IMR-90 (cell line): Measurements from ENCODE around the gene ZNF443. TPM values are rescaled to one million over a fixed set of nuclear protein-coding genes. Genes with fewer than 3 reads are reported as not detected.

Source experiments
- ATAC-seq: fragments of 200-7000 bp; cut with Tn5 transposase; 2 replicates; pipeline ENCODE4 v1.9.1; 2020; ENCODE audit warnings: low read depth, mild to moderate bottlenecking, moderate library complexity
- Bru-seq: library from RNA; stranded (reverse); fragments of 400-500 nt; gene quantifications from one replicate; lab custom pipeline; 2021; lab: Mats Ljungman, UMichigan
- BruChase-seq, 2 experiments: library from RNA; stranded (reverse); fragments of 400-500 nt; gene quantifications; one replicate each; lab custom pipeline; 2021; lab: Mats Ljungman, UMichigan
- BruUV-seq: library from RNA; stranded (reverse); fragments of 400-500 nt; replicated peaks from 2 replicates; lab custom pipeline; 2021; lab: Mats Ljungman, UMichigan
- CTCF ChIA-PET: fragments of 300-600 bp; formaldehyde crosslinking; extraction: SDS; loops from one replicate; lab custom pipeline; 2021; ENCODE audit warnings: antibody characterized with exemption; lab: Yijun Ruan, JAX
- POLR2A ChIA-PET: fragments of 300-600 bp; sonication (Branson Sonifier 250); formaldehyde crosslinking; loops from one replicate; lab custom pipeline; 2022; ENCODE audit warnings: antibody characterized with exemption; ENCODE audit not compliant: unreplicated experiment; lab: Charles Lee
- DNase-seq: peaks from one replicate; pipeline ENCODE4 v3.0.0; 2013
- H2AFZ ChIP-seq: replicated peaks from 2 replicates; pipeline ENCODE3; 2013; ENCODE audit warnings: low read length, mild to moderate bottlenecking; ENCODE audit not compliant: poor library complexity
- H2AK5ac ChIP-seq: 2 replicates; pipeline ENCODE4 v1.6.1; 2013; ENCODE audit warnings: low read depth, low read length, inconsistent platforms
- H2AK9ac ChIP-seq: replicated peaks from 2 replicates; pipeline ENCODE3; 2013; ENCODE audit warnings: mild to moderate bottlenecking, low read depth, low read length, moderate library complexity; ENCODE audit not compliant: poor library complexity
- H2BK120ac ChIP-seq: 2 replicates; pipeline ENCODE4 v1.6.1; 2013; ENCODE audit warnings: low read depth, low read length, inconsistent platforms
- H2BK15ac ChIP-seq: 3 replicates; pipeline ENCODE4 v1.6.1; 2013; ENCODE audit warnings: low read depth, low read length, inconsistent platforms
- H2BK20ac ChIP-seq: 2 replicates; pipeline ENCODE4 v1.6.1; 2013; ENCODE audit warnings: low read depth, mild to moderate bottlenecking, inconsistent platforms, low read length, moderate library complexity
- H2BK5ac ChIP-seq: 2 replicates; pipeline ENCODE4 v1.6.1; 2013; ENCODE audit warnings: mild to moderate bottlenecking, low read depth, low read length, inconsistent platforms; ENCODE audit not compliant: poor library complexity, severe bottlenecking
- H3K14ac ChIP-seq: replicated peaks from 2 replicates; pipeline ENCODE4 v1.6.1; 2013; ENCODE audit warnings: low read depth, low read length, inconsistent platforms
- H3K18ac ChIP-seq: 2 replicates; pipeline ENCODE4 v1.6.1; 2013; ENCODE audit warnings: low read depth, low read length, control low read depth
- H3K23ac ChIP-seq: 2 replicates; pipeline ENCODE4 v1.6.1; 2013; ENCODE audit warnings: low read depth, low read length, inconsistent platforms
- H3K27ac ChIP-seq: 2 replicates; pipeline ENCODE4 v1.5.1; 2013; ENCODE audit warnings: mild to moderate bottlenecking, control low read depth, low read length; ENCODE audit not compliant: insufficient read depth
- H3K27me3 ChIP-seq: 2 replicates; pipeline ENCODE4 v1.6.1; 2013; ENCODE audit warnings: low read length; ENCODE audit not compliant: control insufficient read depth, insufficient read depth
- H3K36me3 ChIP-seq: 2 replicates; pipeline ENCODE4 v1.6.1; 2013; ENCODE audit warnings: low read length, mixed read lengths; ENCODE audit not compliant: control insufficient read depth, insufficient read depth
- H3K4ac ChIP-seq: 2 replicates; pipeline ENCODE4 v1.6.1; 2013; ENCODE audit warnings: low read depth, low read length, inconsistent platforms
- H3K4me1 ChIP-seq: 2 replicates; pipeline ENCODE4 v1.6.1; 2013; ENCODE audit warnings: low read length, mixed read lengths; ENCODE audit not compliant: control insufficient read depth, insufficient read depth
- H3K4me2 ChIP-seq: 2 replicates; pipeline ENCODE4 v1.6.1; 2013; ENCODE audit warnings: low read depth, mild to moderate bottlenecking, control low read depth, low read length, moderate library complexity
- H3K4me3 ChIP-seq: 2 replicates; pipeline ENCODE4 v1.5.1; 2013; ENCODE audit warnings: low read depth, mild to moderate bottlenecking, control low read depth, low read length, moderate library complexity; ENCODE audit not compliant: insufficient read depth
- H3K56ac ChIP-seq: 2 replicates; pipeline ENCODE4 v1.6.1; 2013; ENCODE audit warnings: low read length, inconsistent platforms; ENCODE audit not compliant: insufficient read depth; ENCODE audit errors: extremely low read depth
- H3K79me1 ChIP-seq, 2 experiments: 2 replicates each; pipeline ENCODE4 v1.6.1; 2013; ENCODE audit warnings: low read length in 2 of 2, inconsistent platforms in 1 of 2, low read depth in 1 of 2
- H3K9ac ChIP-seq: 2 replicates; pipeline ENCODE4 v1.6.1; 2013; ENCODE audit warnings: low read depth, low read length, control low read depth
- H3K9me1 ChIP-seq: 2 replicates; pipeline ENCODE4 v1.6.1; 2013; ENCODE audit warnings: low read length, inconsistent platforms; ENCODE audit not compliant: insufficient read depth
- H3K9me3 ChIP-seq: 2 replicates; pipeline ENCODE4 v1.6.1; 2013; ENCODE audit warnings: low read length; ENCODE audit not compliant: control insufficient read depth, insufficient read depth
- H4K20me1 ChIP-seq: 2 replicates; pipeline ENCODE4 v1.6.1; 2013; ENCODE audit warnings: low read length, inconsistent platforms; ENCODE audit not compliant: insufficient read depth
- H4K5ac ChIP-seq: 2 replicates; pipeline ENCODE4 v1.6.1; 2013; ENCODE audit warnings: mild to moderate bottlenecking, low read depth, low read length, control low read depth
- H4K8ac ChIP-seq, 2 experiments: 2 replicates each; pipeline ENCODE4 v1.6.1; 2013; ENCODE audit warnings: low read depth in 2 of 2, low read length in 2 of 2, control low read depth in 1 of 2, inconsistent platforms in 1 of 2
- H4K91ac ChIP-seq: 2 replicates; pipeline ENCODE4 v1.6.1; 2013; ENCODE audit warnings: low read depth, low read length, inconsistent platforms; ENCODE audit not compliant: insufficient read depth
- FOS ChIP-seq: fragments of 150-350 bp; IDR thresholded peaks from 2 replicates; pipeline ENCODE4 v1.6.1; 2016; ENCODE audit warnings: low read depth, low read length
- MAZ ChIP-seq: IDR thresholded peaks from 2 replicates; pipeline ENCODE4 v1.6.1; 2012; ENCODE audit warnings: low read depth, mild to moderate bottlenecking, low read length, improper control_type of control experiment, moderate library complexity, borderline replicate concordance
- MXI1 ChIP-seq: IDR thresholded peaks from 2 replicates; pipeline ENCODE4 v1.6.1; 2012; ENCODE audit warnings: low read depth, mild to moderate bottlenecking, low read length, moderate library complexity, borderline replicate concordance
- SMC3 ChIP-seq: fragments of 150-350 bp; IDR thresholded peaks from 2 replicates; pipeline ENCODE4 v1.6.1; 2016; ENCODE audit warnings: low read depth, mild to moderate bottlenecking, antibody characterized with exemption, low read length, moderate library complexity
- WGBS, 2 experiments: methylation state at CpG; one replicate each; pipeline versions ENCODE4 v1.1.5 to v1.1.7; 2013; ENCODE audit warnings: missing lambda C conversion rate in 2 of 2; ENCODE audit not compliant: insufficient read length in 1 of 2; ENCODE audit errors: extremely low coverage in 2 of 2; 5-methylcytosine and 5-hydroxymethylcytosine counted together
- dilution Hi-C: fragments of 300-500 bp; cut with HindIII; formaldehyde crosslinking; loops from one replicate; pipeline ENCODE4 v1.14.3; 2018; ENCODE audit warnings: low sequenced_read_pairs; ENCODE audit not compliant: unreplicated experiment
- in situ Hi-C: fragments of 300-500 bp; cut with MboI; formaldehyde crosslinking; loops from 3 replicates; pipeline ENCODE4 v1.14.3; 2019; ENCODE audit warnings: low sequenced_read_pairs, inconsistent platforms, mixed read lengths
- intact Hi-C: fragments of 100-400 bp; cut with micrococcal nuclease; formaldehyde crosslinking; loops from 2 replicates; pipeline ENCODE4 v1.10.0; 2022
- long read RNA-seq: library from polyadenylated mRNA; unstranded; transcript quantifications from one replicate; pipeline ENCODE4 v2.0.0, GENCODE V29; 2021; ENCODE audit not compliant: unreplicated experiment
- polyA plus RNA-seq, 3 experiments: library from polyadenylated mRNA; depleted of rRNA; stranded (reverse); fragments of >200 nt; gene quantifications; 2 replicates each; pipeline ENCODE4 v1.2.3, GENCODE V29; 2012; ENCODE audit warnings: low replicate concordance in 1 of 3
- total RNA-seq: library from RNA; depleted of rRNA; stranded (reverse); fragments of >200 nt; gene quantifications from 2 replicates; pipeline ENCODE4 v1.2.3, GENCODE V29; 2012; rRNA removed
- TF ChIP-seq, protein P1 (sequence below): conservative IDR thresholded peaks from 2 replicates; pipeline ENCODE4 v1.5.1; 2012; ENCODE audit warnings: mild to moderate bottlenecking, low read depth, low read length, improper control_type of control experiment

ZNF443 gene
- 3.2 and 3.6 TPM in 2 replicates for total RNA-seq
- polyA plus RNA-seq (2012; rRNA removed), result 0.52 and 0.79 TPM in 2 replicates
- polyA plus RNA-seq (2012; cell fraction: cytosol; rRNA removed), result 0.08 and 0.15 TPM in 2 replicates
- polyA plus RNA-seq (2012; cell fraction: nucleus; rRNA removed; ENCODE audit: low replicate concordance), result 0.18 and 2.6 TPM in 2 replicates
- percentile 50 among the genes with signal in this experiment for Bru-seq, nascent RNA
- BruChase-seq, experiment 1, labeled RNA remaining after a 6-hour chase, result percentile 65 among the genes with signal in this experiment
- percentile 75 among the genes with signal in this experiment for BruChase-seq, experiment 2, labeled RNA remaining after a 2-hour chase
- long read RNA-seq, partial matches to known transcripts, result 0 of 8 reads
- long read RNA-seq, other reads (novel, unspliced or antisense), result 5 of 8 reads

DNA sequence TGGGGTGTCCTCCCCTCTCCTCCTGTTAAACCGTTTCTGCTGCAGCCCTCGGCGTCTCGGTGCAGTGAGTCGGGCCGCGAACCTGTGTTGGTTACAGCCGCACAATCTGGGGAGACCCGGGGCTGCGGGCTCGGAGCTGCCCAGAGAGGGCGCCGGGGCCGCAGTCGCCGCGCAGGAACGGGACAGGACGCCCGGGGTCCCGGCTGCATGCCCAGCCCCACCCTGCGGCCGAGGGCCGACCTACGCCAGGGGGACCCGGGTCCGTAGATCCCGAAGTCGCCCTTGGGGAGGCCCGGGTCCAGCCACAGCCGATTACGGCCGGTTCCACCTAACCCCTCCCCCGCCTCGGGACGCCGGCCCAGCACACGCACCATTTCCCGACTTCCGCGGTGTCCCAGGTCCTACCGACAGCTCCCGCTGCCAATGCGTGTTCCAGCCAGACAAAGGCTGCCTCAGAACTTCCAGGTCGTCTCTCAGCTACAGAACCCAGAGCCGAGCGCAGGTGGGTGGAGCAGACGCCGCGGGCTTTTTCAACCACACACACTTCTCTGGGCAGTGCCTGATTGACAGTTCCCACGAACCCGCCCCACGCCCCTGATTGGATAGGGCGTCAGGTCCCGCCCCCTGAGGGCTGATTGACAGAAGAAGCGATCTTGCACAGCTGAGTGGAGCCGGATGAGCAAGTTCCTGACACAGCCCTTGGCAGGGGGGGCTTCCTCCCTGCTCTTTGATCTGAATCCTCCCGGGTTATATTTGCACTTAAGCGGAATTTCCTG is at the start of gene ZNF443:
Gene ZNF443, minus strand, starts transcription at position 481 of the 776 bp plus-strand sequence. Its CDS starts 107 bp downstream, at position 374.
- no peak within 1 kb of the TSS; the same call in 1 of the 2 replicates for H3K27ac ChIP-seq

More for the DNA sequence above, at the start of gene ZNF443:
- Histone ChIP-seq H3K23ac (0 out of 2 replicates have a peak within 1 kb of the TSS, but pooled peaks have one; percentile 56), H3K79me1 (peaks cover 3 to 6% of the 10 kb centered on the region in 2 experiments; a peak in 2 of 4 replicates), H3K9me1 (no peaks in the 10 kb centered on the region), H3K36me3 (no peaks in the 10 kb centered on the region), H2AK5ac (no peak within 1 kb of the TSS), H3K18ac (no peak within 1 kb of the TSS), H2BK5ac (no peak within 1 kb of the TSS), H3K4me3 (peak within 1 kb of the TSS; percentile 56), H4K5ac (no peak within 1 kb of the TSS), H2BK15ac (no peak within 1 kb of the TSS), H3K56ac (no peak within 1 kb of the TSS), H2AK9ac (peak within 1 kb of the TSS; percentile 78), H3K14ac (no peak within 1 kb of the TSS; the same call in 1 of the 2 replicates), H3K4me1 (no peaks in the 10 kb centered on the region), H4K91ac (no peak within 1 kb of the TSS; the same call in 1 of the 2 replicates), H3K27me3 (no peaks in the 10 kb centered on the region), H4K8ac (peak within 1 kb of the TSS; percentile 47 to 86; a peak in 2 of 4 replicates), H3K4me2 (peak within 1 kb of the TSS; percentile 83), H2BK120ac (no peak within 1 kb of the TSS), H2AFZ (peak within 1 kb of the TSS; percentile 96), H4K20me1 (no peaks in the 10 kb centered on the region), H3K9me3 (no peaks in the 10 kb centered on the region), H2BK20ac (no peak within 1 kb of the TSS), H3K9ac (peak within 1 kb of the TSS; percentile 27), H3K4ac (no peak within 1 kb of the TSS)
- peak; percentile 99 for ATAC-seq
- POLR2A ChIA-PET, result no interaction called here
- in situ Hi-C loops (no loop called here), intact Hi-C loops (loop anchor here (5.0 kb wide), 2 partner anchors 38 to 148 kb away; partner anchors contain the start of genes ZNF44 and ZNF799), dilution Hi-C loops (no loop called here)
- peak; percentile 95 for DNase-seq
- TF ChIP-seq SMC3 (no peak), MXI1 (no peak; the same call in 1 of the 2 replicates), MAZ (peak; percentile 3; the same call in 1 of the 2 replicates), FOS (0 out of 2 replicates have a peak, but pooled peaks have one; percentile 5)
- TF ChIP-seq, protein P1, sequence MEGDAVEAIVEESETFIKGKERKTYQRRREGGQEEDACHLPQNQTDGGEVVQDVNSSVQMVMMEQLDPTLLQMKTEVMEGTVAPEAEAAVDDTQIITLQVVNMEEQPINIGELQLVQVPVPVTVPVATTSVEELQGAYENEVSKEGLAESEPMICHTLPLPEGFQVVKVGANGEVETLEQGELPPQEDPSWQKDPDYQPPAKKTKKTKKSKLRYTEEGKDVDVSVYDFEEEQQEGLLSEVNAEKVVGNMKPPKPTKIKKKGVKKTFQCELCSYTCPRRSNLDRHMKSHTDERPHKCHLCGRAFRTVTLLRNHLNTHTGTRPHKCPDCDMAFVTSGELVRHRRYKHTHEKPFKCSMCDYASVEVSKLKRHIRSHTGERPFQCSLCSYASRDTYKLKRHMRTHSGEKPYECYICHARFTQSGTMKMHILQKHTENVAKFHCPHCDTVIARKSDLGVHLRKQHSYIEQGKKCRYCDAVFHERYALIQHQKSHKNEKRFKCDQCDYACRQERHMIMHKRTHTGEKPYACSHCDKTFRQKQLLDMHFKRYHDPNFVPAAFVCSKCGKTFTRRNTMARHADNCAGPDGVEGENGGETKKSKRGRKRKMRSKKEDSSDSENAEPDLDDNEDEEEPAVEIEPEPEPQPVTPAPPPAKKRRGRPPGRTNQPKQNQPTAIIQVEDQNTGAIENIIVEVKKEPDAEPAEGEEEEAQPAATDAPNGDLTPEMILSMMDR, result 0 out of 2 replicates have a peak, but pooled peaks have one; percentile 5
- CTCF ChIA-PET, result interaction anchor here (0.6 kb wide), 1 partner anchor 96 kb away, joined by 7 read pairs; no protein-coding TSS in a partner anchor
- 0% methylated on average over 14 of the region's 59 CpGs; no CpG with 5 or more reads in 1 of the 2 experiments for WGBS, 2 experiments
- BruUV-seq, result no TSS peak
